OCI-M2 (cell line): ENCODE measurements around the gene CD53.
"Not testable (repeated sequence)": the region's sequence is repeated elsewhere in the genome, so short reads cannot be mapped to it uniquely, and the experiment has no call there.

Source experiments
- DNase-seq: peaks from one replicate; lab custom pipeline; 2025; ENCODE audit not compliant: unreplicated experiment; lab: John Stamatoyannopoulos, UW

Gene CD53

DNA sequence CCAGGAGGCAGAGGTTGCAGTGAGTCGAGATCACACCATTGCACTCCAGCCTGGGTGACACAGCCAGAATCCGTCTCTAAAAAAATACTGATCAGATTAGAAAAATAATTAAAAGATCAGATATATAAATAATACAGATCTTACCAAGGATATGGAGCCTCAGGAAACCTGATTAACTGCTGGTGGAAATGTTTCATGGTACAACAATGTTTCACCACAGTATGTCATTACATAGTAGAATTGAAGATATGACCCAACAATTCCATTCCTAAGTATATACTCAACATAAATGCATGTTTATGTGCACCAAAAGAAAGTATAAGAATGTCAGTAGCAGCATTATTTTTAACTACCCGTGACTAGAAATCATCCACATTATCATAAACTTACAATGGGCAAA, 41.7 kb downstream of the CD53 start:
- no peak for DNase-seq

DNA sequence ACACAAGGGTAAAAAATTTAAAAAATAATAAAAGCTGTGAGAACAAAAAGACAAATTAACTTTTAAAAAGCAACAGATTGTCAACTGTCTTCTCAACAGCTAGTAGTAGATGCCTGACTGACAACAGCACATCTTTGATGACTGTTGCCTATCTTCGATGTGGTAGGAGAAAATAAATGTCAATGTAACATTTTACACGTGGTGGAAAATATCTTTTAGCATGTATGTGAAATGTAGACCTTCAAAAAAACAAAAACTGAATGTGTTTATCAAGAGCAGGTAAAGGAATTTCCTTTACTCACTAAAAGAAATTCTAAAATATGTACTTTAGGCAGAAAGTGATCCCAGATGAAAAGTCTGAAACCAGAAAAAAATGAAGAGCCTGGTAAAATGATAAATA, 42.9 kb downstream of the CD53 start:
- no peak for DNase-seq

DNA sequence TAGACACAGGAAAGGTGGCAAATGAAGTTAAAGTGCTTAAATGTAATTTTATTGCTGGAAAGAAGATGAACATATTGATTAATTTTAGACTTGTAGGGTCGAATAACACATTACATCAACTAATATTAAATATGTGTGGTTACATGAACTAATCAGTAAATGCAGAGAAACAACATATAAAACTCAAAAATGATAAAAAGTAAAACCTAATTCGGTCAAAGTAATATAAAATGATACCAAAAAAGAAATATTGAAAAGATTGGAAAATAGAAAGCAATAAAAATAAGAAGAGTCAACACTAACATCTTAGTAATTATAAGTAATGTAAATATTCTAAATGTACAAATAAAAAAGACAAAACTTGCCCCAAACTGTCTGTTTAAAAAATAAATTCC, 43.3 kb downstream of the CD53 start:
- DNase-seq: no peak

DNA sequence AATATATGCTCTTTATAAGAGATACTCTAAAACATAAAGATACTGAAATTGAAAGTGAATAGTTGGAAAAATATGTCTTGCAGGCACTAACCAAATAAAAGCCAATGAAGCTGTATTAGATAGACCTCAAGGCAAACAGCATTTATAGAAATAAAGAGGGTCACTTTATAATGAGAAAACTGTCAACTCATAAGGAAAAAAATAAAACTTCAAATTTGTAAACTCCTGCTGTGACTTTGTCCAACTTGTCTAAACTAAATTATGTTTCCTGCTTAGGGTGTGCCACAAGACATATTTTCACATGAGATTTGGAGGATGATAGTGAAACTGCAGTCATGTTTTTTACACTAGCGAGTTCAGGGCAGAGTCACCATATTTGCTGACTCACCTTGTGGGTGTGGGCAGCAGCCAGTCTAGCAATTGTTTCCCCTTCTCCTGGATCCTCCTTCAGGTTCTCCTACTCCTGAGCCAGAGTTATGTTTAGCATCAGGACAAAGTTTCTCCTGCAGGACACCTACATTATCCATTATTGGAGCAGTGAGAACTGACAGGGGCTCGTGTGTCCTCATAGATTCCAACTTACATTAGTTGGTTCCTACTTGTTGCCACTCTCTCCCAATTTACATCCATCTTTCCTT, 43.8 kb downstream of the CD53 start:
- no peak for DNase-seq

DNA sequence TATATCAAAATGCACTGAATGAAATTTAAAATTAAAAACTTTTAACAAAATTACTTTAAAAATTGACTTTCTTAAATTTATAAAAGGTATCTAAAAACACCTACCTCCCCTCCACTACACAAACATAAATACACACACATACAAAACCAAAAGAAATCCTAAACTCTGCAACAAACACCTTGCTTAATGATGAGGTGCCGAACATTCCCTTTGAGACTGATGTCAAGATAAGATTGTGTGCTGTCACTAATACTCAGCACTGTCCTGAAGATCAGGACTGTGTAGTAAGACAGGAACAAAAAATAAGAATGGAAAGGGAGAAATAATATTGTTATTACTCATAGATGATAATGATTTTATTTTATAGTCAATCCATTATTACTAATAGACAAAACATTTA, 45.1 kb downstream of the CD53 start:
- no peak for DNase-seq

DNA sequence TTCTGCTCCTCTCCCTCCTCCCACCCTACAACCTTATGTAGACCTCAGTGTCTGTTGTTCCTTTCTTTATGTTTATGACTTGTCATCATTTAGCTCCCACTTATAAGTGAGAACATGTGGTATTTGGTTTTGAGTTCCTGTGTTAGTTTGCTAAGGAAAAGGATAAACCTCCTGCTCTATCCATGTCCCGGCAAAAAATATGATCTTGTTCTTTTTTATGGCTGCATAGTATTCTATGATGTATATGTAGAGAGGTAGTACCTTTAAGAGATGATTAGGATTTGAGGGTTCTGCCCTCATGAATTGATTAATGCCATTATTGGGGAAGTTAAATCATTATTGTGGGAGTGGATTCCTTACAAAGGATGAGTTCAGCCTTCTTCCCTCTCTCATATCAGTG, 49.0 kb downstream of the CD53 start:
- DNase-seq: no peak

DNA sequence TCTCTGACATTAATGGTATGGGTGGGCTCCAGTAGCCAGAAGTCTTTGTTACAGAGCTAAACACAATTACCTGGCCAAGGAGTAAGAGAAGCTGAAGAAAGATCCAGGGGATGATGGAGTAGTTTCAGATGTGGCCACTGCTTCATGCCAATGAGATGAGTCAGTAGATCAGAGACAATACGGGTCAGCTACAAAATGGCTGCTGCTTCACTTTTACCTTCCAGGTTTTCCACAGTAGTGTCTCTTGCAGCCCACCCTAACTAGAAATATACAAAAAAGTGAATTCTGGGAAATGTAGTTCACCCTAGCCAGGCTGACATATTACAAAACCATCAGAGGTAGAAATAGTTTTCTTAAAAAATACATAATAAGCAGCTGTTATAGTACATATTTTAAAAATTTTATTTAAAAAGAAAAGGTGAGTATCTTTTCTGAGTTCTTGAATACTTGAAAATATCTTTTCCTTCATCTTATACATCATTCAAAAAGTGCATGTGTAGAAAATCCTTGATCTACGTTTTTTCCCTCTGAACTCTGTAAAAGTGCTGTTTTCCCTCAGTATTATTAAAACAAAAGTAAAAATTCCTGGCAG, 54.6 kb downstream of the CD53 start:
- no peak for DNase-seq

DNA sequence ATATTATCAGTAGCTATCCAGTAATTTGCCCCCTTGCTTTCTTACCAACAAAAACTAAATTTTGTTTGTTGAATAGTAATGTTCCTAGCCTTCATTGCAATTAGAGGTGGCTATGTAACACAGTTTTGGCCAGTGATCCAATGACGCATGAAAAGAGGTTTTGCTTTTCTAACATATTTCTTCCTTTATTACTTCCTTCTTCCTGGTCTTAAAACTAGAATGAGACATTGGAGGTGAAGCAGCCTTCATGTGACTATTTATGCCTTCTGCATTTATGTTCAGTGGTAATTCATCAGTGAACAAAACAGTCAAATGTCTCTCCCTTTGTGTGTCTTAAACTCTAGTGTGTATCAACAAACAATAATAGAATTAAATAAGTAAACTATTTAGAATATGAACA, 55.2 kb downstream of the CD53 start:
- DNase-seq: no peak

DNA sequence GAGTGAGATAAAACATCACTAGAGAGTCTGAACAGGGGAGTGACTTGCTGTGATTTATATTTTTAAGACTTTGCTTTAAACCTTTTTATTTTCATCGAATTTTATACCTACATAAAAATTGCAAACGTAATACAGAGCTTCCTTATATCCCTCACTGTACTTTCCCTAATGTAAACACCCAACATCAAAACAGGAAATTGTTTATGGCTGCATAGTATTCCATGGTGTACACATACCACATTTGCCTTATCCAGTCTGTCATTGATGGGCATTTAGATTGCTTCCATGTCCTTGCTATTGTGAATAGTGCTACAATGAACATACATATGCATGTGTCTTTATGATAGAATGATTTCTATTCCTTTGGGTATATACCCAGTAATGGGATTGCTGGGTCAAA, 56.0 kb downstream of the CD53 start:
- DNase-seq: no peak

DNA sequence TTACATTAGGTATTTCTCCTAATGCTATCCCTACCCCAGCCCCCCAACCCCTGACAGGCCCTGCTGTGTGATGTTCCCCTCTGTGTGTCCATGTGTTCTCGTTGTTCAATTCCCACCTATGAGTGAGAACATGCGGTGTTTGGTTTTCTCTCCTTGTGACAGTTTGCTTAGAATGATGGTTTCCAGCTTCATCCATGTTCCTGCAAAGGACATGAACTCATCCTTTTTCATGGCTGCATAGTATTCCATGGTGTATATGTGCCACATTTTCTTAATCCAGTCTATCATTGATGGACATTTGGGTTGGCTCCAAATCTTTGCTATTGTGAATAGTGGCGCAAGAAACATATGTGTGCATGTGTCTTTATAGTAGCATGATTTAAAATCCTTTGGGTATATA, 58.1 kb downstream of the CD53 start:
- DNase-seq: not testable (repeated sequence)

DNA sequence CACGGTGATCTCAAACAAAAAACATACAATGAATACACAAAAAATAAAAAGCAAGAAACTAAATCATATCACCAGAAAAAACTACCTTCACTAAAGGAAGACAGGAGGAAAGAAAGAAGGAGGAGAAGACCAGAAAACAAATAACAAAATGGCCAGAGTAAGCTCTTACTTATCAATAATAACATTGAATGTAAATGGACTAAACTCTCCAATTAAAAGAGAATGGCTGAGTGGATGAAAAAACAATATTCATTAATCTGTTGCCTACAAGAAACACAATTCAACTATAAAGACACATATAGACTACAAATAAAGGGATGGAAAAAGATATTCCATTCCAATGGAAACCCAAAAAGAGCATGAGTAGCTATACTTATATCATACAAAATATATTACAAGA, 63.6 kb downstream of the CD53 start:
- DNase-seq: no peak

DNA sequence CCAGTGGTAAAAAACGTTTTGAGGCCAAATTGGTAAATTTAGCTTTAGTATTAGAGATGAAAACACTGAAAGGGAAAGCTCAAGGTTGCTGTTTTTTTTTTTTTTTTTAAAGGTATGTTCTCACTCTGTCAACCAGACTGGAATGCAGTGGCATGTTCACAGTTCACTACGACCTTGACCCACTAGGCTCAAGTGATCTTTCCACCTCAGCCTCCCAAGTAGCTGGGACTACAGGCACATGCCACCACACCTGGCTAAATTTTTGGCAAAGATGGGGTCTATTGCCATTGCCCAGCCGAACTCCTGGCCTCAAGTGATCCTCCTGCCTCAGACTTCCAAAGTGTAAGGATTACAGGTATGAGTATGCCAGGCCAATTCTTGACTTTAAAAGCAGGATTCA, 71.9 kb downstream of the CD53 start:
- no peak for DNase-seq

DNA sequence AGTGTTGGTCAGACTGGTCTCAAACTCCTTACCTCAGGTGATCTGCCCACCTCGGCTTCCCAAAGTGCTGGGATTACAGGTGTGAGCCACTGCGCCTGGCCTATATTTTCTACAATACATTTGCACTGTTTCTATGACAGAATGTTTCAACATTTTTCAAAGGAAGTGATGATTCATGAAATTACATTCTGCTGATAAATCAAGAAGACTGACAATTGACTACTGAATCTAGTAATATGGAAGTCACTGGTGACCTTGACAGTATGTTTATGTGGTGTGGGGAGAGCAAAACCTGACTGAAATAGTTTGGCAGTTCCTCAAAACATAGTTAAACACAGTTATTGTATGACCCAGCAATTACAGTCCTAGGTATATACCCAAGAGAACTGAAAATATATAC, 72.7 kb downstream of the CD53 start:
- no peak for DNase-seq

DNA sequence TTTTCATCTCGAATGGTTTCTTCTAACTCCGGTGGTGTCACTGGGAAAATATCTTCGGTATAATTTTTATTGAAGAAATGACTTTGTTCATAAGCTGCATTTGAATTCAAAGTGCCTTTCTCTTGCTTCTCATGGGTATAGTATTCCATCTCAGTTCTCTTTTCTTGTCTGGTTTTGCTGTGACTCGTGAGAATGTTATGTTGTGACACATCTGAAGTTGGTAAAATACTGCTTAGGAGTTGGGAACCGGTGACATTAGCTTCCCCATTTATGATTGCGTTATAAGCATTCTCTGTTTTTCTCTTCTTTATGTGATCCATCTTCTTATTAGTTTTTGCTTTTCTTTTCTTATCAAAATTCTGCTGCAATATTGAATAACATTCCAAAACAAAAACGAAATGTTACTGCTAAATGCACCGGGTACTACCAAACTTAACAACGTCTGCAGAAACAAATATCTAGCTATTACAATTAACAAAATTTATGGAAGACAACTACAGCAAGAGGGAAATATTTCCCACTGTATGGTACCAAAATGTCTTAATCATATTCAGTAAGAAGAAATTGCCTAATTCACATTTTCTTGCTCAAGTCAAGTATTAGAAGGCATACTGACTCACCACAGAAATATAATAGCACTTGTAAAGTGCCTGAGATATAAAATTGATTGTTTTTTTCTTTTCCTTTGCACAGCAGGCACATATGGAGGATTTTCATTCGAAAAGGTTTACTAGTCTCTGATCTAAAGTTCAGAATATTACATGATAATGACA, 75.3 kb downstream of the CD53 start:
- no peak for DNase-seq
